H1 (cell line): Measurements from ENCODE around the gene PRSS50.

Source experiments
- EZH2 ChIP-seq: fragments of 200-600 bp; sonication (generic); IDR thresholded peaks from 2 replicates; pipeline ENCODE4 v1.7.1; 2012; ENCODE audit warnings: low read depth, mild to moderate bottlenecking, moderate library complexity, low read length, inconsistent platforms; ENCODE audit not compliant: severe bottlenecking
- MAX ChIP-seq: IDR thresholded peaks from 2 replicates; pipeline ENCODE4 v1.6.1; 2012; ENCODE audit warnings: inconsistent platforms
- POLR2A ChIP-seq, 2 experiments: IDR thresholded peaks; 1 replicate in 1 of 2; 2 replicates in 1 of 2; pipeline ENCODE4 v1.6.1; 2011; ENCODE audit warnings: low read depth in 2 of 2, low read length in 2 of 2, mild to moderate bottlenecking in 2 of 2; ENCODE audit errors: control extremely low read depth in 1 of 2
- RAD21 ChIP-seq, 2 experiments: IDR thresholded peaks in 1 of 2; conservative IDR thresholded peaks in 1 of 2; 2 replicates each; pipeline ENCODE4 v1.6.1; 2011; ENCODE audit warnings: low read depth in 2 of 2, low read length in 2 of 2, improper control_type of control experiment in 1 of 2, inconsistent platforms in 1 of 2, mild to moderate bottlenecking in 1 of 2, moderate library complexity in 1 of 2
- RFX5 ChIP-seq: IDR thresholded peaks from 2 replicates; pipeline ENCODE4 v1.6.1; 2011; ENCODE audit warnings: low read depth, low read length, improper control_type of control experiment, borderline replicate concordance
- RNF2 ChIP-seq: fragments of 200-900, 300-1000 bp; sonication (generic); IDR thresholded peaks from 2 replicates; pipeline ENCODE4 v1.7.1; 2016; ENCODE audit warnings: borderline replicate concordance, low read depth, mild to moderate bottlenecking, antibody characterized with exemption, low read length; ENCODE audit not compliant: poor library complexity, severe bottlenecking; ENCODE audit errors: missing control alignments
- SIX5 ChIP-seq: IDR thresholded peaks from 2 replicates; pipeline ENCODE4 v1.6.1; 2011; ENCODE audit warnings: mild to moderate bottlenecking, low read depth, low read length
- SP2 ChIP-seq: IDR thresholded peaks from 2 replicates; pipeline ENCODE4 v1.6.1; 2012; ENCODE audit warnings: mild to moderate bottlenecking, low read length, inconsistent platforms
- USF2 ChIP-seq: IDR thresholded peaks from 2 replicates; pipeline ENCODE4 v1.6.1; 2011; ENCODE audit warnings: low read length, improper control_type of control experiment
- YY1 ChIP-seq: IDR thresholded peaks from 2 replicates; pipeline ENCODE4 v1.6.1; 2011; ENCODE audit warnings: low read depth, mild to moderate bottlenecking, low read length
- TF ChIP-seq, protein P1 (sequence below), 3 experiments: IDR thresholded peaks; 1 replicate in 2 of 3; 2 replicates in 1 of 3; pipeline versions ENCODE4 v1.5.1 to v1.6.1; 2011; ENCODE audit warnings: low read length in 3 of 3, mild to moderate bottlenecking in 3 of 3, inconsistent platforms in 2 of 3, low read depth in 1 of 3, moderate library complexity in 1 of 3; ENCODE audit not compliant: insufficient read depth in 1 of 3; ENCODE audit errors: control extremely low read depth in 1 of 3

DNA sequence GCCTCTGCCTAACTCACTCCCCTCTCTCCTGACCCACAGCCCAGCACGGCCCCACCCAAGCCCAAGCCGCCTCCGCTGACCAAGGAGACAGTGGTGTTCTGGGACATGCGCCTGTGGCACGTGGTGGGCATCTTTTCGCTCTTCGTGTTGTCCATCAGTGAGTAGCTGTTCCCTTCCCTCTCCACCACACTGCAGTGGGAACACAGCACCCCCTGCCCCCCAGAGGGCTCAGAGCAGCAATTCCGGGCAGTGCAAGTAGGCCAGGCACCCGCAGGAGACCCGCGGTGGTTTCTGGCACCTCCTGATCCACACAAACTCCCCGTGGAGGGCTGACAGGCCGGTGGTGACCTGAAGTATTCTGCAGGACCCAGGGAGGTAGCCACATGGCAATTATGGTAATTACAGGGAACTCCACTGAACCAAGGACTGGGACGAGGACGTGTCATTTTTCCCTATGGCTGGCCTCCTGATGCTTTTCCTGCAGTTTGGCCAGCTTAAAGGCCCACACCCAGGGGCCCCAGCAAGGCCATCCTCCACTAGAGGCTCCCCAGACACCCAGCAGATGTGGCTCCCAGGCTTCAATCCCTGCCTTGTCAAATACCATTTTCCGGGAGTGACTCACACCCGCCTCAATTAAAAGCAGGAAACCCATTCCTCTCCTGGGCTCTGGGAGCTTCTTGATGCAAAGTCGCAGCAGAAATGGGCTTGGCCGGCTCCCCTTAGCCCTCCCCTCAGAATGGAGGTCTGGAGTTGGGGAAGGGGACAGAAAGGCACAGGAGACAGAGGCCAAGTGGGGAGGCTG is 11.7 kb downstream of the PRSS50 start:
- TF ChIP-seq SIX5 = no peak
- no peak for TF ChIP-seq RFX5
- no peak for TF ChIP-seq YY1
- no peak for TF ChIP-seq POLR2A (IDR thresholded peaks at IDR 0.05; ENCODE audit: control extremely low read depth in 1 of 2, low read depth in 2 of 2, low read length in 2 of 2)
- TF ChIP-seq, protein P1, sequence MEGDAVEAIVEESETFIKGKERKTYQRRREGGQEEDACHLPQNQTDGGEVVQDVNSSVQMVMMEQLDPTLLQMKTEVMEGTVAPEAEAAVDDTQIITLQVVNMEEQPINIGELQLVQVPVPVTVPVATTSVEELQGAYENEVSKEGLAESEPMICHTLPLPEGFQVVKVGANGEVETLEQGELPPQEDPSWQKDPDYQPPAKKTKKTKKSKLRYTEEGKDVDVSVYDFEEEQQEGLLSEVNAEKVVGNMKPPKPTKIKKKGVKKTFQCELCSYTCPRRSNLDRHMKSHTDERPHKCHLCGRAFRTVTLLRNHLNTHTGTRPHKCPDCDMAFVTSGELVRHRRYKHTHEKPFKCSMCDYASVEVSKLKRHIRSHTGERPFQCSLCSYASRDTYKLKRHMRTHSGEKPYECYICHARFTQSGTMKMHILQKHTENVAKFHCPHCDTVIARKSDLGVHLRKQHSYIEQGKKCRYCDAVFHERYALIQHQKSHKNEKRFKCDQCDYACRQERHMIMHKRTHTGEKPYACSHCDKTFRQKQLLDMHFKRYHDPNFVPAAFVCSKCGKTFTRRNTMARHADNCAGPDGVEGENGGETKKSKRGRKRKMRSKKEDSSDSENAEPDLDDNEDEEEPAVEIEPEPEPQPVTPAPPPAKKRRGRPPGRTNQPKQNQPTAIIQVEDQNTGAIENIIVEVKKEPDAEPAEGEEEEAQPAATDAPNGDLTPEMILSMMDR (IDR thresholded peaks at IDR 0.05; ENCODE audit: control extremely low read depth in 1 of 3, insufficient read depth in 1 of 3, low read depth in 1 of 3, low read length in 3 of 3) = no peak
- no peak for TF ChIP-seq RAD21 (IDR thresholded peaks at IDR 0.05 in 1 of 2, conservative IDR thresholded peaks at IDR 0.05 in 1 of 2; ENCODE audit: low read depth in 2 of 2, low read length in 2 of 2)
- no peak for TF ChIP-seq RNF2
- TF ChIP-seq MAX = no peak
- no peak for TF ChIP-seq USF2
- no peak for TF ChIP-seq SP2
- no peak for TF ChIP-seq EZH2
